ENCODE results near the gene PGR. TPM values are rescaled to one million over a fixed set of nuclear protein-coding genes. Genes with fewer than 3 reads are reported as not detected.

Gene PGR
- total RNA-seq, 1 experiment from 2014 or later = 0.20 TPM

DNA sequence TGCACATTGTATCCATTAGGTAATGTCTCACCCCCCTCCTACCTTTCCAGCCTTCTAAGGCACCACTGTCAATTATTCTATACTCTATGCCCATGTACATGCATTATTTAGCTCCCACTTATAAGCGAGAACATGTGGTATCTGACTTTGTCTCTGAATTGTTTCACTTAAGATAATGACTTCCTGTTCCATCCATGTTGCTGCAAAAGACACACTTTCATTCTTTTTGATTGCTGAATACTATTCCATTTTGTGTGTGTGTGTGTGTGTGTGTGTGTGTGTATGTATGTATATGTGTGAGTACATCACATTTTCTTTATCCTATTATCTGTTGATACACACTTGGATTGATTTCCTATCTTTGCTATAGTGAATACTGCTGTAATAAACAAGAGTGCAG lies 84.2 kb downstream of the PGR start (continued):
- TF ChIP-seq ETV6 (CRISPR knock-in tag; IDR thresholded peaks at IDR 0.05) (no peak), CREB1 (CRISPR knock-in tag; IDR thresholded peaks at IDR 0.05) (no peak), RELA (CRISPR knock-in tag; IDR thresholded peaks at IDR 0.05; ENCODE audit: borderline replicate concordance) (no peak), ZNF671 (CRISPR knock-in tag; IDR thresholded peaks at IDR 0.05) (no peak)
- TF ChIP-seq, protein P1, sequence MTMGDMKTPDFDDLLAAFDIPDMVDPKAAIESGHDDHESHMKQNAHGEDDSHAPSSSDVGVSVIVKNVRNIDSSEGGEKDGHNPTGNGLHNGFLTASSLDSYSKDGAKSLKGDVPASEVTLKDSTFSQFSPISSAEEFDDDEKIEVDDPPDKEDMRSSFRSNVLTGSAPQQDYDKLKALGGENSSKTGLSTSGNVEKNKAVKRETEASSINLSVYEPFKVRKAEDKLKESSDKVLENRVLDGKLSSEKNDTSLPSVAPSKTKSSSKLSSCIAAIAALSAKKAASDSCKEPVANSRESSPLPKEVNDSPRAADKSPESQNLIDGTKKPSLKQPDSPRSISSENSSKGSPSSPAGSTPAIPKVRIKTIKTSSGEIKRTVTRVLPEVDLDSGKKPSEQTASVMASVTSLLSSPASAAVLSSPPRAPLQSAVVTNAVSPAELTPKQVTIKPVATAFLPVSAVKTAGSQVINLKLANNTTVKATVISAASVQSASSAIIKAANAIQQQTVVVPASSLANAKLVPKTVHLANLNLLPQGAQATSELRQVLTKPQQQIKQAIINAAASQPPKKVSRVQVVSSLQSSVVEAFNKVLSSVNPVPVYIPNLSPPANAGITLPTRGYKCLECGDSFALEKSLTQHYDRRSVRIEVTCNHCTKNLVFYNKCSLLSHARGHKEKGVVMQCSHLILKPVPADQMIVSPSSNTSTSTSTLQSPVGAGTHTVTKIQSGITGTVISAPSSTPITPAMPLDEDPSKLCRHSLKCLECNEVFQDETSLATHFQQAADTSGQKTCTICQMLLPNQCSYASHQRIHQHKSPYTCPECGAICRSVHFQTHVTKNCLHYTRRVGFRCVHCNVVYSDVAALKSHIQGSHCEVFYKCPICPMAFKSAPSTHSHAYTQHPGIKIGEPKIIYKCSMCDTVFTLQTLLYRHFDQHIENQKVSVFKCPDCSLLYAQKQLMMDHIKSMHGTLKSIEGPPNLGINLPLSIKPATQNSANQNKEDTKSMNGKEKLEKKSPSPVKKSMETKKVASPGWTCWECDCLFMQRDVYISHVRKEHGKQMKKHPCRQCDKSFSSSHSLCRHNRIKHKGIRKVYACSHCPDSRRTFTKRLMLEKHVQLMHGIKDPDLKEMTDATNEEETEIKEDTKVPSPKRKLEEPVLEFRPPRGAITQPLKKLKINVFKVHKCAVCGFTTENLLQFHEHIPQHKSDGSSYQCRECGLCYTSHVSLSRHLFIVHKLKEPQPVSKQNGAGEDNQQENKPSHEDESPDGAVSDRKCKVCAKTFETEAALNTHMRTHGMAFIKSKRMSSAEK (CRISPR knock-in tag; IDR thresholded peaks at IDR 0.05; ENCODE audit: borderline replicate concordance) = no peak
- TF ChIP-seq, protein P2, sequence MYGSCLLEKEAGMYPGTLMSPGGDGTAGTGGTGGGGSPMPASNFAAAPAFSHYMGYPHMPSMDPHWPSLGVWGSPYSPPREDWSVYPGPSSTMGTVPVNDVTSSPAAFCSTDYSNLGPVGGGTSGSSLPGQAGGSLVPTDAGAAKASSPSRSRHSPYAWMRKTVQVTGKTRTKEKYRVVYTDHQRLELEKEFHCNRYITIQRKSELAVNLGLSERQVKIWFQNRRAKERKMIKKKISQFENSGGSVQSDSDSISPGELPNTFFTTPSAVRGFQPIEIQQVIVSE (CRISPR knock-in tag; IDR thresholded peaks at IDR 0.05; ENCODE audit: borderline replicate concordance) = no peak

DNA sequence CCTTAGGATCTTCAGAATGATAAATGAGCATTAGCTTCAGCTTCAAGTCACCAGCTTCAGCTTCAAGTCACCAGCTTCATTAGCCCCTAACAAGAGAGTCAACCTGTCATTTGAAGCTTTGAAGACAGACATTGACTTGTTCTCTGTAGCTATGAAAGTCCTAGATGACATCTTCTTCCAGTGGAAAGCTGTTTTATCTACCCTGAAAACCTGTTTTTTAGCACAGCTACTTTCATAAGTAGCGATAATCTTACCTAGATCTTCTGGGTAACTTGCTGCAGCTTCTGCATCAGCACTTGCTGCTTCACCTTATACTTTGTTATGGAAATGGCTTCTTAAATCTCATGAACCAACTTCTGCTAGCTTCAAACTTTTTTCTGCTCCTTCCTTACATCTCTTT lies 85.7 kb downstream of the PGR start:
- no peak for DNase-seq (ENCODE audit: low spot score)
- ChIA-PET POLR2A (no interaction called here), CTCF (no interaction called here)
- ATAC-seq = no peak
- TF ChIP-seq, protein P3, sequence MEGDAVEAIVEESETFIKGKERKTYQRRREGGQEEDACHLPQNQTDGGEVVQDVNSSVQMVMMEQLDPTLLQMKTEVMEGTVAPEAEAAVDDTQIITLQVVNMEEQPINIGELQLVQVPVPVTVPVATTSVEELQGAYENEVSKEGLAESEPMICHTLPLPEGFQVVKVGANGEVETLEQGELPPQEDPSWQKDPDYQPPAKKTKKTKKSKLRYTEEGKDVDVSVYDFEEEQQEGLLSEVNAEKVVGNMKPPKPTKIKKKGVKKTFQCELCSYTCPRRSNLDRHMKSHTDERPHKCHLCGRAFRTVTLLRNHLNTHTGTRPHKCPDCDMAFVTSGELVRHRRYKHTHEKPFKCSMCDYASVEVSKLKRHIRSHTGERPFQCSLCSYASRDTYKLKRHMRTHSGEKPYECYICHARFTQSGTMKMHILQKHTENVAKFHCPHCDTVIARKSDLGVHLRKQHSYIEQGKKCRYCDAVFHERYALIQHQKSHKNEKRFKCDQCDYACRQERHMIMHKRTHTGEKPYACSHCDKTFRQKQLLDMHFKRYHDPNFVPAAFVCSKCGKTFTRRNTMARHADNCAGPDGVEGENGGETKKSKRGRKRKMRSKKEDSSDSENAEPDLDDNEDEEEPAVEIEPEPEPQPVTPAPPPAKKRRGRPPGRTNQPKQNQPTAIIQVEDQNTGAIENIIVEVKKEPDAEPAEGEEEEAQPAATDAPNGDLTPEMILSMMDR (IDR thresholded peaks at IDR 0.05) = no peak
- TF ChIP-seq ATF1 (CRISPR knock-in tag; IDR thresholded peaks at IDR 0.05) (no peak), NR1H2 (CRISPR knock-in tag; IDR thresholded peaks at IDR 0.05) (no peak), SP1 (CRISPR knock-in tag; conservative IDR thresholded peaks at IDR 0.05) (no peak)
- Mint-ChIP-seq H3K4me1 (peaks cover 5% of the 10 kb centered on the region), H3K27me3 (ENCODE audit: low read depth) (no peaks in the 10 kb centered on the region), H3K9me3 (no peaks in the 10 kb centered on the region), H3K36me3 (no peaks in the 10 kb centered on the region), H3K4me3 (no peak overlapping the region), H3K27ac (no peak overlapping the region)

DNA sequence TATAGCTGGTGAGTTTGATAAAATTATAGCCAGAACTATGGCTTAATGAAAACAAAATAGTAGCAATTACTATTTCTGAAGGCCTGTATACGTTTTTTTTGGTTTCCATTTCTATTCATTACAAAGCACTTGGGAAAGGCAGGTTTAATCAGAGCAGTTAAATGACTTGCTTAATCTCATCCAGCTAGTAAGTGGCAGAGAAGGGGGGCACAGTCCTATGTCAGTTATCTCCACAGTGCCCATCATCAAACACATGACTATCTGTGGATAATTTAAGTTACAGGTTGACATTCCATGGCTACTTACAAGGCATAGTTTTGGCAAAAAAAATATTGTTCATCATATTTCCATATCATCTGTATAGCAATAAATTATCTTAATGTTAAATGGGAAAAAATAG lies 93.7 kb downstream of the PGR start:
- Mint-ChIP-seq H3K27me3 (ENCODE audit: low read depth) (no peaks in the 10 kb centered on the region), H3K27ac (no peak overlapping the region), H3K9me3 (no peaks in the 10 kb centered on the region; the same call in 1 of the 2 replicates), H3K4me1 (0 out of 2 replicates have a peak, but pooled peaks cover 2% of the 10 kb centered on the region), H3K36me3 (no peaks in the 10 kb centered on the region), H3K4me3 (no peak overlapping the region)
- POLR2A ChIA-PET = no interaction called here
- TF ChIP-seq, protein P4, sequence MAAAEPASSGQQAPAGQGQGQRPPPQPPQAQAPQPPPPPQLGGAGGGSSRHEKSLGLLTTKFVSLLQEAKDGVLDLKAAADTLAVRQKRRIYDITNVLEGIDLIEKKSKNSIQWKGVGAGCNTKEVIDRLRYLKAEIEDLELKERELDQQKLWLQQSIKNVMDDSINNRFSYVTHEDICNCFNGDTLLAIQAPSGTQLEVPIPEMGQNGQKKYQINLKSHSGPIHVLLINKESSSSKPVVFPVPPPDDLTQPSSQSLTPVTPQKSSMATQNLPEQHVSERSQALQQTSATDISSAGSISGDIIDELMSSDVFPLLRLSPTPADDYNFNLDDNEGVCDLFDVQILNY (CRISPR knock-in tag; IDR thresholded peaks at IDR 0.05) = no peak
- no peak for TF ChIP-seq ZNF317 (CRISPR knock-in tag; IDR thresholded peaks at IDR 0.05; ENCODE audit: borderline replicate concordance, low read depth)
- no peak for TF ChIP-seq ZNF138 (CRISPR knock-in tag; conservative IDR thresholded peaks at IDR 0.05)
- no peak for TF ChIP-seq JUN (CRISPR knock-in tag; IDR thresholded peaks at IDR 0.05)
- TF ChIP-seq, protein P5, sequence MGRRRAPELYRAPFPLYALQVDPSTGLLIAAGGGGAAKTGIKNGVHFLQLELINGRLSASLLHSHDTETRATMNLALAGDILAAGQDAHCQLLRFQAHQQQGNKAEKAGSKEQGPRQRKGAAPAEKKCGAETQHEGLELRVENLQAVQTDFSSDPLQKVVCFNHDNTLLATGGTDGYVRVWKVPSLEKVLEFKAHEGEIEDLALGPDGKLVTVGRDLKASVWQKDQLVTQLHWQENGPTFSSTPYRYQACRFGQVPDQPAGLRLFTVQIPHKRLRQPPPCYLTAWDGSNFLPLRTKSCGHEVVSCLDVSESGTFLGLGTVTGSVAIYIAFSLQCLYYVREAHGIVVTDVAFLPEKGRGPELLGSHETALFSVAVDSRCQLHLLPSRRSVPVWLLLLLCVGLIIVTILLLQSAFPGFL (CRISPR knock-in tag; IDR thresholded peaks at IDR 0.05; ENCODE audit: borderline replicate concordance) = no peak
- TF ChIP-seq ELF4 (CRISPR knock-in tag; IDR thresholded peaks at IDR 0.05; ENCODE audit: low read depth) = no peak
- no peak for TF ChIP-seq KAT7 (CRISPR knock-in tag; IDR thresholded peaks at IDR 0.05; ENCODE audit: borderline replicate concordance)
- no peak for TF ChIP-seq ZNF396 (CRISPR knock-in tag; IDR thresholded peaks at IDR 0.05; ENCODE audit: borderline replicate concordance)
- no peak for TF ChIP-seq ZNF416 (CRISPR knock-in tag; IDR thresholded peaks at IDR 0.05)
- TF ChIP-seq SP1 (CRISPR knock-in tag; conservative IDR thresholded peaks at IDR 0.05) = no peak
- TF ChIP-seq ATF1 (CRISPR knock-in tag; IDR thresholded peaks at IDR 0.05) = no peak
- TF ChIP-seq FOXJ3 (CRISPR knock-in tag; IDR thresholded peaks at IDR 0.05; ENCODE audit: borderline replicate concordance) = no peak
- no peak for TF ChIP-seq FOXP1 (CRISPR knock-in tag; IDR thresholded peaks at IDR 0.05; ENCODE audit: borderline replicate concordance)
- no peak for TF ChIP-seq ZNF232 (CRISPR knock-in tag; IDR thresholded peaks at IDR 0.05)
- TF ChIP-seq, protein P6, sequence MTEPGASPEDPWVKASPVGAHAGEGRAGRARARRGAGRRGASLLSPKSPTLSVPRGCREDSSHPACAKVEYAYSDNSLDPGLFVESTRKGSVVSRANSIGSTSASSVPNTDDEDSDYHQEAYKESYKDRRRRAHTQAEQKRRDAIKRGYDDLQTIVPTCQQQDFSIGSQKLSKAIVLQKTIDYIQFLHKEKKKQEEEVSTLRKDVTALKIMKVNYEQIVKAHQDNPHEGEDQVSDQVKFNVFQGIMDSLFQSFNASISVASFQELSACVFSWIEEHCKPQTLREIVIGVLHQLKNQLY (CRISPR knock-in tag; IDR thresholded peaks at IDR 0.05) = no peak
- ATAC-seq (no peak), DNase-seq (ENCODE audit: low spot score) (no peak)
- CTCF ChIA-PET = no interaction called here

Measured in WTC11 (cell line).